ENCODE results near the gene TCL1A. TPM values are rescaled to one million over a fixed set of nuclear protein-coding genes. Genes with fewer than 3 reads are reported as not detected.
A peak's percentile ranks its signal among the peaks of the same experiment; 100 is the strongest.

TCL1A gene
- total and polyA plus RNA-seq, 10 of the 15 experiments (the other 5 are each of a cell fraction or from before 2014, with no cell fraction given), result 5.9 to 283 (median 113) TPM

DNA sequence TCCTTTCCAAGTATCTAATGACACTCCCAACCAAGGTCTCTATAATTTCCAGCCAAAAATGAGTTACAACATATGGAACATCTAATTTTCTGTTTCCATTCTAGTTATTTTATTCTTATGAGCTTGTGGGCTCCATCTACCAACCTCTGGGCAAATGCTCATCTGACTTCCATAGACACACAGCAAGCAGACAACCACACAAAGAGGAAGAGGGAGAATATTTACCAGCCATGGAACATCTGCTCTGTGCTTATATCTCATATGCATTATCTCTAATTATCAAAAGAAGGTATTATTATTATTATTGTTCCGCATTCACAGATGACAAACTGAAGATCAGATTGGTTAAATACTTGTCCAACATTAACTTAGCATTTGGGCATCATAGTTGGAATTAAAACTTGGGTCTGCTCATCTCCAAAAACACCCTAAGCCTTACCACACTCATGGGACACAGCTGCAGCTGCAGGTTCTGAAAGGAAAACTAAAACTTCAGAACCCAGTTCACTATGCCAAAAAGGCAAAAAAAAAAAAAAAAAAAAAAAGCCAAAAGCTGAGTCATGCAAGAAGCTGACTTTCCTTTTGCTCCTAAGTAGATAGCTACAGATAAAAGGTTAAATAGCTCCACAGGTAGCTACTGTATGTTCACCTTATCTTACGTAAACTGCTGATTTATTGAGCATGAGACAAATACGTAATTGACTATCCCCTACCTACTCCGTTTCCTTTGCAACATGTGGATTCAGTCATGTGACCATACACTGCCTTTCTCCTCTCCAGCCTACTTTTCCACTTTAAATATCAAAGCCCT, 51.3 kb downstream of the TCL1A start (continued):
- TF ChIP-seq SIX5 (IDR thresholded peaks at IDR 0.05; ENCODE audit: low read depth, low read length, severe bottlenecking) (no peak), TAF1 (IDR thresholded peaks at IDR 0.05; ENCODE audit: borderline replicate concordance, low read depth, low read length) (no peak), SMC3 (IDR thresholded peaks at IDR 0.05; ENCODE audit: borderline replicate concordance, low read length) (no peak), ATF7 (IDR thresholded peaks at IDR 0.05; ENCODE audit: low read depth) (peak; percentile 64), EGR1 (IDR thresholded peaks at IDR 0.05; ENCODE audit: borderline replicate concordance in 1 of 2, low read depth in 2 of 2, low read length in 2 of 2) (no peak), RFX5 (IDR thresholded peaks at IDR 0.05; ENCODE audit: low read depth, low read length) (no peak), ZNF384 (IDR thresholded peaks at IDR 0.05; ENCODE audit: borderline replicate concordance, low read depth, low read length) (peak; percentile 98), MYC (IDR thresholded peaks at IDR 0.05; ENCODE audit: insufficient read depth, insufficient read length, insufficient replicate concordance, low read length, severe bottlenecking) (no peak), YY1 (IDR thresholded peaks at IDR 0.05; ENCODE audit: low read depth, low read length) (no peak), CREM (IDR thresholded peaks at IDR 0.05; ENCODE audit: low read depth) (no peak; the same call in 1 of the 2 replicates), FOS (IDR thresholded peaks at IDR 0.05; ENCODE audit: borderline replicate concordance, extremely low read depth, insufficient read length) (no peak), CEBPZ (IDR thresholded peaks at IDR 0.05; ENCODE audit: low read depth, low read length) (no peak), EP300 (IDR thresholded peaks at IDR 0.05; ENCODE audit: borderline replicate concordance in 1 of 2, control insufficient read depth in 1 of 2, low read depth in 2 of 2, low read length in 2 of 2) (0 out of 4 replicates have a peak, but pooled peaks of 1 of the 2 experiments have one; percentile 19), TCF12 (IDR thresholded peaks at IDR 0.05; ENCODE audit: low read depth, low read length) (peak; percentile 89), SRF (IDR thresholded peaks at IDR 0.05; ENCODE audit: low read depth in 2 of 2, low read length in 2 of 2) (no peak), NRF1 (conservative IDR thresholded peaks at IDR 0.05; ENCODE audit: low read depth, low read length) (no peak), RAD51 (IDR thresholded peaks at IDR 0.05) (peak; percentile 93), STAT1 (conservative IDR thresholded peaks at IDR 0.05) (no peak)
- TF ChIP-seq, protein P1, sequence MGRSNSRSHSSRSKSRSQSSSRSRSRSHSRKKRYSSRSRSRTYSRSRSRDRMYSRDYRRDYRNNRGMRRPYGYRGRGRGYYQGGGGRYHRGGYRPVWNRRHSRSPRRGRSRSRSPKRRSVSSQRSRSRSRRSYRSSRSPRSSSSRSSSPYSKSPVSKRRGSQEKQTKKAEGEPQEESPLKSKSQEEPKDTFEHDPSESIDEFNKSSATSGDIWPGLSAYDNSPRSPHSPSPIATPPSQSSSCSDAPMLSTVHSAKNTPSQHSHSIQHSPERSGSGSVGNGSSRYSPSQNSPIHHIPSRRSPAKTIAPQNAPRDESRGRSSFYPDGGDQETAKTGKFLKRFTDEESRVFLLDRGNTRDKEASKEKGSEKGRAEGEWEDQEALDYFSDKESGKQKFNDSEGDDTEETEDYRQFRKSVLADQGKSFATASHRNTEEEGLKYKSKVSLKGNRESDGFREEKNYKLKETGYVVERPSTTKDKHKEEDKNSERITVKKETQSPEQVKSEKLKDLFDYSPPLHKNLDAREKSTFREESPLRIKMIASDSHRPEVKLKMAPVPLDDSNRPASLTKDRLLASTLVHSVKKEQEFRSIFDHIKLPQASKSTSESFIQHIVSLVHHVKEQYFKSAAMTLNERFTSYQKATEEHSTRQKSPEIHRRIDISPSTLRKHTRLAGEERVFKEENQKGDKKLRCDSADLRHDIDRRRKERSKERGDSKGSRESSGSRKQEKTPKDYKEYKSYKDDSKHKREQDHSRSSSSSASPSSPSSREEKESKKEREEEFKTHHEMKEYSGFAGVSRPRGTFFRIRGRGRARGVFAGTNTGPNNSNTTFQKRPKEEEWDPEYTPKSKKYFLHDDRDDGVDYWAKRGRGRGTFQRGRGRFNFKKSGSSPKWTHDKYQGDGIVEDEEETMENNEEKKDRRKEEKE (IDR thresholded peaks at IDR 0.05), result no peak
- TF ChIP-seq, protein P2, sequence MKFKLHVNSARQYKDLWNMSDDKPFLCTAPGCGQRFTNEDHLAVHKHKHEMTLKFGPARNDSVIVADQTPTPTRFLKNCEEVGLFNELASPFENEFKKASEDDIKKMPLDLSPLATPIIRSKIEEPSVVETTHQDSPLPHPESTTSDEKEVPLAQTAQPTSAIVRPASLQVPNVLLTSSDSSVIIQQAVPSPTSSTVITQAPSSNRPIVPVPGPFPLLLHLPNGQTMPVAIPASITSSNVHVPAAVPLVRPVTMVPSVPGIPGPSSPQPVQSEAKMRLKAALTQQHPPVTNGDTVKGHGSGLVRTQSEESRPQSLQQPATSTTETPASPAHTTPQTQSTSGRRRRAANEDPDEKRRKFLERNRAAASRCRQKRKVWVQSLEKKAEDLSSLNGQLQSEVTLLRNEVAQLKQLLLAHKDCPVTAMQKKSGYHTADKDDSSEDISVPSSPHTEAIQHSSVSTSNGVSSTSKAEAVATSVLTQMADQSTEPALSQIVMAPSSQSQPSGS (IDR thresholded peaks at IDR 0.05; ENCODE audit: low read length), result peak; percentile 74

Data from GM12878 (cell line).